Lower leg skin (tissue), 4 donors: ENCODE data around the gene GPR161. TPM values are rescaled to one million over a fixed set of nuclear protein-coding genes. Genes with fewer than 3 reads are reported as not detected.

ENCODE experiments used
- DNase-seq, 2 donors: peaks; one replicate each; pipeline ENCODE4 v3.0.0-alpha.2; 2019; ENCODE audit warnings: low spot score in 2 of 2
- H3K4me3 ChIP-seq: fragments of 200-600 bp; sonication (generic); 2 replicates; pipeline ENCODE4 v1.5.1; 2017; ENCODE audit warnings: mild to moderate bottlenecking, low read depth; ENCODE audit not compliant: poor library complexity, severe bottlenecking
- CTCF ChIP-seq, 3 donors: fragments of 450-650 bp; IDR thresholded peaks; one replicate each; pipeline ENCODE4 v1.5.1; 2016; ENCODE audit warnings: antibody characterized with exemption in 3 of 3, mild to moderate bottlenecking in 3 of 3, moderate library complexity in 2 of 3
- POLR2A ChIP-seq, 2 donors: fragments of 450-650 bp; IDR thresholded peaks; one replicate each; pipeline ENCODE4 v1.6.1; 2016 to 2017; ENCODE audit warnings: antibody characterized with exemption in 2 of 2, mild to moderate bottlenecking in 1 of 2, moderate library complexity in 1 of 2
- WGBS, 2 donors: methylation state at CpG; one replicate each; pipeline ENCODE4 v1.1.5; 2018; 5-methylcytosine and 5-hydroxymethylcytosine counted together
- intact Hi-C: fragments of 100-400 bp; cut with DNase I; formaldehyde crosslinking; loops from one replicate; pipeline ENCODE4 v1.15.0; 2023; ENCODE audit warnings: low total_unique reads
- total RNA-seq, 4 donors: library from RNA; depleted of rRNA; stranded (reverse); fragments of >200 nt; gene quantifications; one replicate each; pipeline ENCODE4 v1.1.0, GENCODE V29; 2016

Gene GPR161
- total RNA-seq, 4 donors from 2014 or later: 0.97 to 5.9 (median 1.6) TPM

GRCh38 chr1:168114845-168115244 is 21.9 kb downstream of the GPR161 start:
- intact Hi-C loops: no loop called here

GRCh38 chr1:168112673-168113305 is 23.9 kb downstream of the GPR161 start:
- WGBS, 2 donors: 62 to 67% methylated on average over 6 of the region's 6 CpGs
- intact Hi-C loops: no loop called here
- TF ChIP-seq POLR2A (IDR thresholded peaks at IDR 0.05) (no peak), CTCF (IDR thresholded peaks at IDR 0.05) (no peak)
- peak; percentile 66 to 85 for DNase-seq
- no peak overlapping the region for H3K4me3 ChIP-seq

More at GRCh38 chr1:168114845-168115244, 21.9 kb downstream of the GPR161 start:
- 78 to 87% methylated on average over 6 of the region's 6 CpGs for WGBS, 2 donors
- no peak overlapping the region for H3K4me3 ChIP-seq
- no peak for TF ChIP-seq POLR2A (IDR thresholded peaks at IDR 0.05)
- no peak for TF ChIP-seq CTCF (IDR thresholded peaks at IDR 0.05)
- peak in 1 of 2 donors; percentile 59 for DNase-seq

GRCh38 chr1:168110896-168111545 is 25.7 kb downstream of the GPR161 start:
- 78 to 92% methylated on average over 7 of the region's 7 CpGs for WGBS, 2 donors

GRCh38 chr1:168106274-168106673 is 30.5 kb downstream of the GPR161 start:
- no peak for TF ChIP-seq CTCF (IDR thresholded peaks at IDR 0.05)
- peak in 1 of 2 donors; percentile 15 for DNase-seq
- intact Hi-C loops: no loop called here
- WGBS, 2 donors: 80 to 88% methylated on average over 8 of the region's 8 CpGs
- no peak overlapping the region for H3K4me3 ChIP-seq

More at GRCh38 chr1:168110896-168111545, 25.7 kb downstream of the GPR161 start:
- TF ChIP-seq POLR2A (IDR thresholded peaks at IDR 0.05) (no peak), CTCF (IDR thresholded peaks at IDR 0.05) (no peak)
- no peak for DNase-seq
- intact Hi-C loops: no loop called here
- no peak overlapping the region for H3K4me3 ChIP-seq

- H3K4me3 ChIP-seq: no peak overlapping the region
- TF ChIP-seq POLR2A (IDR thresholded peaks at IDR 0.05) (no peak), CTCF (IDR thresholded peaks at IDR 0.05) (no peak)
- peak in 1 of 2 donors; percentile 28 for DNase-seq
- WGBS, 2 donors: 92 to 93% methylated on average over 6 of the region's 6 CpGs
- intact Hi-C loops: no loop called here
Measured at GRCh38 chr1:168105846-168106245, 30.9 kb downstream of the GPR161 start.
